Measurements from ENCODE around the gene CBY2.

CBY2 gene

DNA sequence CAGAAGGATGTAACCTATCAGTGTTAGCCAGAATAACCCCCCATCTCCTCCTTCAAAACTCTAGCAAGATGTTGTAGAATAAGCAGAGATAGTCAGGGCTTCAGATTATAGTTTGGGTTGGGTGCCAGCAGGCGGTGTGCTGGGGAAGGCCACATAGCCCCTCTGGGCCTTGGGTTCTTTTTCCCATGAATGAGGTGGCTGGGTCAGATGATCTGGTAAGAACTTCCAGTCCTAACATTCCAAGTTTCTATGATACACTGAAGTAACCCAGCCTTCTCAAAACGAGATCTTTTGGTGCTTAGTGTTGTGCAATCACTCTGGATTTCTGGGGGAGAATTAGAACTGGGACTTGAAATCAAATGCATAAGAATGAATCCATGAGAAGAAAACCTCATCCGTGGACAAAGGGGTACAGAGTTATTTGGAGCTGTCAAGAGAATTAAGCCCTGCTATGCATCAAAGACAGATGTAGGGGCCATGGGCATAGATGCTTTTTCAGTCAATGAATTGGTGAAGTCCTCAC is 810 bp downstream of the CBY2 start:
- no peak for DNase-seq

GRCh38 chr13:45704211-45704739 is 2.2 kb downstream of the CBY2 start:
- DNase-seq, result no peak

- no peak for DNase-seq
Measured at GRCh38 chr13:45704854-45705695, 3.0 kb downstream of the CBY2 start.

DNA sequence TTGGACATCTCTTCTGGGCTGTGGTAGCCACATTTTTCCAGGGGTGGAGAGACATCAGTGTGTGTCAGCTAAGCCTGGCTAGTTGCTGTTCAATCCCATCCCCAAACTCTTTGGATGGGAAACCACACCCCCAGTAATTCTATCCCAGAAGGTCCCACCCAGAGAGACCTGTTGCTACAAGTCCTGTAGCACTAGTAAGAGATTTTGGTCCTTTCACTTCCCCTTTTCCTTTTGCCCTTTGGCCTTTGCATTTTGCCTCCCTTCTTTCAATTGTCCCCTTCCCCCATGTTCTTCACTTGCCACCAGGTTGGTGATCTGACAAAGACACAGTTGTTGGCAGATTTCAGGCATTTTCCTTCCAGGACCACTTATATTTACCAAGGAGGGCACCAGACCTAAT is 3.8 kb downstream of the CBY2 start:
- no peak for DNase-seq

- no peak for DNase-seq
Measured at GRCh38 chr13:45707516-45708100, 5.5 kb downstream of the CBY2 start.

DNA sequence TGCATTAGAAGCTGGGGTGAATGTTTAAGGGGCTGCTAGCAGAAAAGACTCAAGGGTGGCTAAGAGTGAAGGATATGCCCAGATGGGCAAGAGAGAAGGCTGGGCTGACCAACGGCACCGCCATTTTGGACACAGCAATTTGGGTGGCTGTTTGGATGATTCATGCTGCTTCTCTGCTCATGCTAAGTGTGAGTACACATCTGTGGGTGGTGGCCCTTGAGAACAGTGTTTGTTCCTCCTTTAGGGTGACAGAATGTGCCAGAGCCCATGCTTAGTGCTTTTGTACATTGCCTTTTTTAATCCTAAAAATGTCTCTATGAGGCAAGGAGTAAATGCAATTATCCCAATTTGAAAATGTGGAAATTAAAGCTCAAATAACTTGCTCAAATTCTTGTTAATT is 9.8 kb downstream of the CBY2 start:
- no peak for DNase-seq

DNA sequence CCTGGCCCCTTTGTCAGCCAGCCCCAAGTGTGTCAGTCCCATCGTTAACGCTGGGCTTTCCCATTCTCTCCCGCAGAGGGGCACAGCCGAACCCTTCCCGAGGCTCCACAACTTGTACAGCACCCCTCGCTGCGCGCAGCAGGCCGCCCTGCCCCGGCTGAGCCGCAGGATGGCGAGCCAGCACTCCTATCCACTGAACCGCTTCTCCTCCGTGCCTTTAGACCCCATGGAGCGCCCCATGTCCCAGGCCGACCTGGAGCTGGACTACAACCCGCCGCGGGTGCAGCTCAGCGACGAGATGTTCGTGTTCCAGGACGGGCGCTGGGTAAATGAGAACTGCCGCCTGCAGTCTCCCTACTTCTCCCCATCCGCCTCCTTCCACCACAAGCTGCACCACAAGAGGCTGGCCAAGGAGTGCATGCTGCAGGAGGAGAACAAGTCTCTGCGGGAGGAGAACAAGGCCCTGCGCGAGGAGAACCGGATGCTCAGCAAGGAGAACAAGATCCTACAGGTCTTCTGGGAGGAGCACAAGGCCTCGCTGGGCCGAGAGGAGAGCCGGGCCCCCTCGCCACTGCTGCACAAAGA is 11.1 kb downstream of the CBY2 start:
- no peak for DNase-seq

DNA sequence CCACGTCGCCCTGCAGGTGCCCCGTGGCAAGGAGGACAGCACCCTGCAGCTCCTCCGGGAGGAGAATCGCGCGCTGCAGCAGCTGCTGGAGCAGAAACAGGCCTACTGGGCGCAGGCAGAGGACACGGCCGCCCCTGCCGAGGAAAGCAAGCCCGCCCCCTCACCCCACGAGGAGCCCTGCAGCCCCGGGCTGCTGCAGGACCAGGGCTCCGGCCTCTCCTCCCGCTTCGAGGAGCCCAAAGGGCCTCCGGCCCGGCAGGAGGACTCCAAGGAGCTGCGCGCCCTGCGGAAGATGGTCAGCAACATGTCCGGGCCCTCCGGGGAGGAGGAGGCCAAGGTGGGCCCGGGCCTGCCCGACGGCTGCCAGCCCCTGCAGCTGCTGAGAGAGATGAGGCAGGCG is 11.6 kb downstream of the CBY2 start:
- DNase-seq, result no peak

DNA sequence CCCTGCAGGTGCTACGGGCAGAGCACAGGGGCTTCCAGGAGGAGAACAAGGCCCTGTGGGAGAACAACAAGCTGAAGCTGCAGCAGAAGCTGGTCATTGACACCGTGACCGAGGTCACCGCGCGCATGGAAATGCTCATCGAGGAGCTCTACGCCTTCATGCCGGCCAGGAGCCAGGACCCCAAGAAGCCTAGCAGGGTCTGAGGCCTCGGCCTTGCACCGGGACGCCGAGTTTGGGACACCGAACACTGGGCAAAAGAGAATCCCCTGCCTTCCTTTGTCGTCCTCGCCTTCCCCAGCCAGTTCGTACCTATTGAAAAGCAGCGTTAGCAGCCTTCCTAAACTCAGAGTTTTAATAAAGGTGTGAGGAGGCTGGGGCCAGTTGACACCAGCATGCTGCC is 12.1 kb downstream of the CBY2 start:
- DNase-seq, result no peak

GRCh38 chr13:45715351-45715750 is 13.2 kb downstream of the CBY2 start:
- no peak for DNase-seq

DNA sequence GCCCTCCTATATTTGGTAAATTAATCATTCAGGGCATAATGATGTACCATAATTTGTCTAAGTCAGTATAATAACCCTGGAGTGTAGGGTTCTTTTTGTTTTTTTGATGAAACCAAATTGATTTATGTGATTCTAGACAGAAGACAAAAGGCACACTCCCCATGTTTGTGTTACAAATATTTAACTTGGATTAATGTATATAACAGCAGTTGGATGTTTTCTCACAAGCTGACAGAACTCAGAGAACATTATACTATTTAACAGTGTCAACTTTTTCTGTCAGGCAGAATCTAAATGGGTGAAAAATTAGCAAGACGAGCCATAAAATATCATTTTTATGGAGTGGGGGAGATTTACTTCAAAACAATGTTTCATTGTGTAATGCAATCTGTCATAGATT is 15.2 kb downstream of the CBY2 start:
- no peak for DNase-seq

- DNase-seq, result no peak
Measured at GRCh38 chr13:45718063-45718462, 15.9 kb downstream of the CBY2 start.

DNA sequence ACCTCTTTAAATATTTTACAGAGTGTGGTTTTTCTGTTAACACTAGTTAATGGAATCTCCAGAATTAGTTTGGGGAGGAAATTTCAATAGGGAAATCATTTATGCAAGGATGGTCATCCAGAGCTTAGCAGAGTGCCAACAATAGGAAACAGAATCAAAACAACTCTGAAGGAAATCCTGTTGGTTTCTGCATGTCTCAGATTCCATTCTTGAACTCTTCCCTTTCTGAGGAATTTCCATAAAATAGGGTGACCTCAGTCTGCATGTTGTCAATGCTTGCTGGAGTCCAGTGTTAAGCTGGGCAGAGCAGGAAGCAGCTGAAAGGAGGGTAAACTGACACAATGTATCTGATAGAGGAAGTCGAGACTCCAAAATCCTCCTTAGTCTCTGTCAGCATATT is 16.9 kb downstream of the CBY2 start:
- DNase-seq, result no peak

GRCh38 chr13:45721203-45721731 is 19.1 kb downstream of the CBY2 start:
- DNase-seq, result no peak

DNA sequence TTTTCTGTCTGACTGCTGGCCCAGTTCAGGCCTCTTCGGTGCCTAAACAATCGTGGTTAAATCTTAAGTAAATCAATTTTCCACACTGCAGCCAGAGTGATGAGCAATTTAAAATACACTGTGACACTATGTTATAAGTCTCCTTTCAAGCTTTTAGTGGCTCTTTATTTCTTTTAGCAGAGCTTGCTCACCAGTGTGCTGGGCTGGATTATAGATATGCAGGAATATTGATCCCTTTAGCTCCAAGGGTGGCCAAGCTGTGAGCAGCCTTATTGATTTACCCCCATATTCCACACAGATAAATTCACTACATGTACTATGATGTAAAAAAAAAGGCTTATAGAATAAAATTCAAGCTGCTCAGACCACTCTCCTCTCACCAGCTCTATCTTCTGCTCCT is 21.7 kb downstream of the CBY2 start:
- no peak for DNase-seq

GRCh38 chr13:45728759-45729158 is 26.6 kb downstream of the CBY2 start:
- DNase-seq, result no peak

DNA sequence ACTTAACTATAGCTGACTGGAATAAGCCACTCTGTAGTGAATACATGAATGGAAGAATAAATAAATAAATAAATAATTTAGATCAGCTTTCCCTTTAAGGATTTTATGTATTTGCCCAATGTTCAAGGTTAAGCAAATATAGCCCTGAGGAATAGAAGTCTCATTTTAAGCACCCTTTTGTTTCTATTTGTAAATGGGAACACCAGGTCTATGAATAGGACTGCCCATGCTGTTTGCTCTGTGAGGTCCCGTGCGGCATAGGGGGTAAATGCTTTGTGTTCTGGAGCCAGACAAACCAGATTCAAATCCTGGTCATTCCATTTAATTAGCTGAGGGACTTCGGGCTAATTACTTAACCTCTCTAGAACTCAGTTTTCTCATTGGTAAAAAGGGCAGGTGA is 29.3 kb downstream of the CBY2 start:
- no peak for DNase-seq

- no peak for DNase-seq
Measured at GRCh38 chr13:45732916-45733315, 30.8 kb downstream of the CBY2 start.

GRCh38 chr13:45733361-45733760 is 31.2 kb downstream of the CBY2 start:
- no peak for DNase-seq

- DNase-seq, result no peak
Measured at GRCh38 chr13:45737571-45738017, 35.5 kb downstream of the CBY2 start.

DNA sequence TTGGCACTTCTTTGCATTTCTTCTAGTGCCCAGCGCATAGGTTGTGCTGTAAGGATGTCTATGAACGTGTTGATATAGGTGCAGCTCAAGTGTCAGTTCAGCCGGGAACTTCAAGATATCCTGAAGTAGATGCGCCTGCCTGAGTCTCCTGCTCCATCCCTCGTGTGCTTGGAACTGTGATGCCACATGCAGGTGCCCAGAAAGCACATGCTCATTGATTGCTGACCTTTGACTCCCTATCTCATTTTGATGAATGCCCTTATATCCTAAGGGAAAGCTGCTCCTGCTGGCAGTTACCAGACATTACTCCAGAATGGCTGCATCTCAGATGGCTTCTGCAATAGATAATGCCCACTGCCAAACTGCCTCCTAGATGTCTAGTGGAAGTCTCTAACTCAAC is 40.9 kb downstream of the CBY2 start:
- no peak for DNase-seq

DNA sequence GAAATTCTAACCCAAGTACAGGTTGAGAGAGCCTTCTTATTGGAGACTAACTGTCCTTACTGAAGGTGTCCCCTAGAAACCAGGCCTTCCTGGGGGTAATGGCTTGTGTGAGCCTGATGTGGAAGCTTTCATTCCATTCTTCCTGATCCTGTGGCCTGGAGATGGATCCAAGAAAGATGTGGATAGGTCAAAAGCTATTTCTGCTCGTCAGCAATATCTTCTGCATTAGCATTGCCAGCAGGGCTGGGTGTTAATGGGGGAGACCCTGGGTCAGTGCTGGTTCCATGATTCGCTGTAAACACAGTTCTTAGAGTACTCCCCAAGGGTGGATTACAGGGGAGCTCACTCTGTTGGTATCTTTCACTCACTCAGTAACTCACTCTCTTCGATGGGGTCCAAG is 42.9 kb downstream of the CBY2 start:
- no peak for DNase-seq

- DNase-seq, result no peak
Measured at GRCh38 chr13:45747071-45747470, 45.0 kb downstream of the CBY2 start.
